OCI-LY1 (cell line): Measurements from ENCODE around the gene FOXA1.

ENCODE experiments used
- H2AFZ ChIP-seq: fragments of 200-600 bp; sonication (generic), shearing (Covaris generic); 2 replicates; pipeline ENCODE4 v1.6.0; 2014; ENCODE audit warnings: antibody characterized with exemption, mild to moderate bottlenecking, low read length
- H3F3A ChIP-seq: fragments of 200-600 bp; sonication (generic), shearing (Covaris generic); 2 replicates; pipeline ENCODE4 v1.6.0; 2014; ENCODE audit warnings: mild to moderate bottlenecking, antibody characterized with exemption, low read length, moderate library complexity; ENCODE audit not compliant: insufficient read depth
- H3K27ac ChIP-seq: fragments of 200-600 bp; sonication (generic); 2 replicates; pipeline ENCODE4 v1.5.1; 2014; ENCODE audit warnings: low read length, mixed run types, mild to moderate bottlenecking, low read depth; ENCODE audit not compliant: poor library complexity, severe bottlenecking
- H3K27me3 ChIP-seq: fragments of 200-600 bp; sonication (generic); 2 replicates; pipeline ENCODE4 v1.6.0; 2014; ENCODE audit warnings: antibody characterized with exemption, mild to moderate bottlenecking, low read length, moderate library complexity; ENCODE audit not compliant: insufficient read depth
- H3K36me3 ChIP-seq: fragments of 200-600 bp; sonication (generic); 2 replicates; pipeline ENCODE4 v1.6.1; 2014; ENCODE audit warnings: mild to moderate bottlenecking, antibody characterized with exemption, low read length, moderate library complexity, mixed read lengths; ENCODE audit not compliant: insufficient read depth
- H3K4me1 ChIP-seq: fragments of 200-600 bp; sonication (generic); 2 replicates; pipeline ENCODE4 v1.5.1; 2014; ENCODE audit warnings: mild to moderate bottlenecking, low read length, moderate library complexity; ENCODE audit not compliant: insufficient read depth, severe bottlenecking
- H3K4me2 ChIP-seq: fragments of 200-600 bp; sonication (generic), shearing (Covaris generic); 2 replicates; pipeline ENCODE4 v1.6.1; 2014; ENCODE audit warnings: low read length
- H3K4me3 ChIP-seq: fragments of 200-600 bp; sonication (generic); 2 replicates; pipeline ENCODE4 v1.5.1; 2014; ENCODE audit warnings: low read length, low read depth, mild to moderate bottlenecking, mixed read lengths; ENCODE audit not compliant: poor library complexity, severe bottlenecking
- H3K79me2 ChIP-seq: fragments of 200-600 bp; shearing (Covaris generic); 2 replicates; pipeline ENCODE4 v1.6.1; 2016; ENCODE audit warnings: mixed run types, low read length, mixed read lengths; ENCODE audit not compliant: insufficient read depth
- H3K9ac ChIP-seq: fragments of 200-600 bp; sonication (generic), shearing (Covaris generic); 2 replicates; pipeline ENCODE4 v1.6.1; 2014; ENCODE audit warnings: mild to moderate bottlenecking, low read length, mixed read lengths
- H3K9me2 ChIP-seq: fragments of 200-600 bp; sonication (generic), shearing (Covaris generic); 2 replicates; pipeline ENCODE4 v1.6.1; 2014; ENCODE audit warnings: low read depth, mild to moderate bottlenecking, low read length, mixed read lengths
- H3K9me3 ChIP-seq: fragments of 200-600 bp; shearing (Covaris generic); 2 replicates; pipeline ENCODE4 v1.6.1; 2014; ENCODE audit warnings: low read length, mixed read lengths
- H4K20me1 ChIP-seq: fragments of 200-600 bp; sonication (generic), shearing (Covaris generic); 2 replicates; pipeline ENCODE4 v1.6.0; 2016; ENCODE audit warnings: mild to moderate bottlenecking, low read length; ENCODE audit not compliant: insufficient read depth
- CTCF ChIP-seq: fragments of 200-600 bp; sonication (generic), shearing (Covaris generic); IDR thresholded peaks from 2 replicates; pipeline ENCODE4 v1.5.1; 2017; ENCODE audit warnings: mild to moderate bottlenecking, antibody characterized with exemption, low read length, moderate library complexity, mixed read lengths
- EZH2 ChIP-seq: fragments of 200-600 bp; sonication (generic), shearing (Covaris generic); IDR thresholded peaks from 2 replicates; pipeline ENCODE4 v1.8.0; 2017; ENCODE audit warnings: borderline replicate concordance, mixed run types, mild to moderate bottlenecking, antibody characterized with exemption, low read length, moderate library complexity, mixed read lengths

Gene FOXA1

GRCh38 chr14:37546621-37547447 is 48.2 kb downstream of the FOXA1 start:
- no peak for TF ChIP-seq EZH2
- TF ChIP-seq CTCF: no peak
- no peaks in the 10 kb centered on the region for H3K36me3 ChIP-seq
- no peak overlapping the region for H3K4me2 ChIP-seq
- no peak overlapping the region for H2AFZ ChIP-seq
- no peak overlapping the region for H3K4me3 ChIP-seq
- no peaks in the 10 kb centered on the region for H4K20me1 ChIP-seq
- H3K9me3 ChIP-seq: no peaks in the 10 kb centered on the region
- H3F3A ChIP-seq: no peaks in the 10 kb centered on the region
- H3K27me3 ChIP-seq: no peaks in the 10 kb centered on the region
- no peaks in the 10 kb centered on the region for H3K9me2 ChIP-seq
- H3K79me2 ChIP-seq: no peaks in the 10 kb centered on the region
- no peak overlapping the region for H3K9ac ChIP-seq
- H3K4me1 ChIP-seq: no peaks in the 10 kb centered on the region
- H3K27ac ChIP-seq: no peak overlapping the region

GRCh38 chr14:37545174-37545573 is 49.9 kb downstream of the FOXA1 start:
- H3K27me3 ChIP-seq: no peaks in the 10 kb centered on the region
- no peak overlapping the region for H3K9ac ChIP-seq
- H3F3A ChIP-seq: no peaks in the 10 kb centered on the region
- H3K4me2 ChIP-seq: no peak overlapping the region
- no peak overlapping the region for H3K4me3 ChIP-seq
- H3K36me3 ChIP-seq: no peaks in the 10 kb centered on the region
- H3K9me3 ChIP-seq: no peaks in the 10 kb centered on the region
- TF ChIP-seq EZH2 (no peak), CTCF (no peak)
- no peaks in the 10 kb centered on the region for H3K4me1 ChIP-seq
- no peak overlapping the region for H3K27ac ChIP-seq
- no peaks in the 10 kb centered on the region for H3K9me2 ChIP-seq
- no peaks in the 10 kb centered on the region for H4K20me1 ChIP-seq
- no peaks in the 10 kb centered on the region for H3K79me2 ChIP-seq
- H2AFZ ChIP-seq: no peak overlapping the region

DNA sequence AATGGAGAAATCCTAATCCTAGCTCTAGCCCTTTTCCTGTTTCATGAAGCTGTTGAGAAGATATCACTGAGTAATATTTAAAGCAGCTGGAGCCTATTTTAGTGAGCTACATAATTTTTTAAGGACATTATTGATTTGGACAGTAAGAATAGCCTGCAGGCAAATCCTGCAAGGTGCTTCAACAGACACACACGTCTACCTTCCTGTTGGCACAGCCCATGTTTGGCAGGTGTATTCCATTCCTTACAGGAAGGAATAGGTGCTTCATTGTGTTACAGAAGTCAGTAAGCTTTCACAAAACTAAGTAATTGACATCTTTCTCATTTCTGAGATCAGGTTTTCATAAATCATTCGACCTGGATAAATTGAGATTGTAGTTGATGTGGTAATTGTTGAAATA is 50.6 kb downstream of the FOXA1 start:
- Histone ChIP-seq H4K20me1 (no peaks in the 10 kb centered on the region), H3K9ac (no peak overlapping the region), H2AFZ (no peak overlapping the region), H3K9me2 (no peaks in the 10 kb centered on the region), H3K4me1 (no peaks in the 10 kb centered on the region), H3F3A (no peaks in the 10 kb centered on the region), H3K27me3 (no peaks in the 10 kb centered on the region), H3K36me3 (no peaks in the 10 kb centered on the region), H3K4me3 (no peak overlapping the region), H3K79me2 (no peaks in the 10 kb centered on the region), H3K9me3 (no peaks in the 10 kb centered on the region), H3K4me2 (no peak overlapping the region), H3K27ac (no peak overlapping the region)
- TF ChIP-seq CTCF (no peak), EZH2 (no peak)
